Tibial artery (tissue), 4 donors: Measurements from ENCODE around the gene STMN3.

Experiments
- DNase-seq, 2 donors: peaks; one replicate each; pipeline ENCODE4 v3.0.0-alpha.2; 2019
- H3K27ac ChIP-seq, 2 donors: fragments of 200-600 bp; sonication (generic) in 1 of 2; 1 replicate in 1 of 2; 2 replicates in 1 of 2; pipeline ENCODE4 v1.5.1; 2018 to 2019; ENCODE audit warnings: mild to moderate bottlenecking in 1 of 2
- H3K27me3 ChIP-seq, 2 donors: fragments of 200-600 bp; sonication (generic) in 1 of 2; one replicate each; pipeline versions ENCODE4 v1.5.1 to v1.6.0; 2016 to 2019
- H3K36me3 ChIP-seq, 3 donors: fragments of 200-600 bp; sonication (generic) in 2 of 3; one replicate each; pipeline ENCODE4 v1.5.1; 2016 to 2019; ENCODE audit warnings: mild to moderate bottlenecking in 2 of 3
- H3K4me1 ChIP-seq, 4 donors: fragments of 200-600 bp; sonication (generic) in 2 of 4; 1 replicate in 3 of 4; 2 replicates in 1 of 4; pipeline ENCODE4 v1.5.1; 2016 to 2019
- H3K4me3 ChIP-seq, 2 donors: fragments of 200-600 bp; sonication (generic) in 1 of 2; 1 replicate in 1 of 2; 2 replicates in 1 of 2; pipeline ENCODE4 v1.5.1; 2018 to 2019; ENCODE audit warnings: mild to moderate bottlenecking in 2 of 2
- H3K9me3 ChIP-seq, 3 donors: fragments of 200-600 bp; sonication (generic) in 1 of 3; one replicate each; pipeline ENCODE4 v1.5.1; 2016 to 2019
- intact Hi-C: fragments of 100-400 bp; cut with DNase I; formaldehyde crosslinking; loops from one replicate; pipeline ENCODE4 v1.15.0; 2023; ENCODE audit warnings: low total_unique reads
- TF ChIP-seq, protein P1 (sequence below), 2 experiments: fragments of 200-600 bp in 1 of 2; fragments of 450-650 bp in 1 of 2; IDR thresholded peaks; one replicate each; pipeline ENCODE4 v1.5.1; 2017 to 2019; ENCODE audit warnings: antibody characterized with exemption in 2 of 2, mild to moderate bottlenecking in 1 of 2, moderate library complexity in 1 of 2

The STMN3 gene

DNA sequence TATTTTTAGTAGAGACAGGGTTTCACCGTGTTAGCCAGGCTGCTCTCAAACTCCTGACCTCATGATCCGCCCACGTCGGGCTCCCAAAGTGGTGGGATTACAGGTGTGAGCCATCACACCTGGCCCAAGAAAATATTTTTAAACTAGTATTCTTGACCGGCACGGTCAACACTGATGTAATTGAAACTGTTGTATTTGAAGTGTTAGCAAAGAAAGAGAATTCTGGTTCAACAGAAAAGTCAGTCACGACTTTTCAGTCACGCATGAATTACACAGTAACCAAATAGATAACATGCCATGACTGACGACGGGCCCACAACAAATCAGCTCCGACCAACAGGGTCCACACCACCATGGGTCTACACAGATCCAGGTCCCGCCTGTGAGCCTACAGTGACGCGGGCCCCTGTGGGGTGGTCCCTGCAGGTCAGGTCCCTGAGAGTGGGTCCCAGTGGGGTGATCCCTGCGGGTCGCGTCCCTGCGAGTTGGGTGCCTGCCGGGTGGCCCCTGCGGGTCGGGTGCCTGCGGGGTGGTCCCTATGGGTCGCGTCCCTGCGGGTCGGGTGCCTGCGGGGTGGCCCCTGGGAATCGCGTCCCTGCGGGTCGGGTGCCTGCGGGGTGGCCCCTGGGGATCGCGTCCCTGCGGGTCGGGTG is 27.3 kb downstream of the STMN3 start:
- intact Hi-C loops, result loop anchor here (5.0 to 10.0 kb wide), 3 partner anchors 81 to 239 kb away; partner anchors contain the start of genes ABHD16B, ARFRP1, TPD52L2 and ZGPAT
- DNase-seq, result peak in 1 of 2 donors; percentile 73

DNA sequence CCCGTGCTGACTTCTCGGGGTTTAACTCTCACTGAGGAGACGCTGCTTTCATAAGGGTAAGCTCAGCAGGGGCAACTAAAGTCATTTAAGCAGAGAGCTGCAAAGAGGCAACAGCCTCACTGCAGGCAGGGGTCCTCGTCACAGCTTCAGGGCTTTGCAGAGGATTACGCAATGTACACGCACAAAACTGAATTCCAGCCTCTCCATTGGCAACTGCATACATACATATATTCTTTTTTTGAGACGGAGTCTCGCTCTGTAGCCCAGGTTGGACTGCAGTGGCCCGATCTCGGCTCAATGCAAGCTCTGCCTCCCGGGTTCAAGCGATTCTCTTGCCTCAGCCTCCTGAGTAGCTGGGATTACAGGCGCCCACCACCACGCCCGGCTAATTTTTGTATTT is 28.7 kb downstream of the STMN3 start:
- peaks cover 0 to 2% (median 0%) of the 10 kb centered on the region in 3 donors for H3K36me3 ChIP-seq
- no peak for DNase-seq
- H3K27ac ChIP-seq, result no peak overlapping the region
- TF ChIP-seq, protein P1, sequence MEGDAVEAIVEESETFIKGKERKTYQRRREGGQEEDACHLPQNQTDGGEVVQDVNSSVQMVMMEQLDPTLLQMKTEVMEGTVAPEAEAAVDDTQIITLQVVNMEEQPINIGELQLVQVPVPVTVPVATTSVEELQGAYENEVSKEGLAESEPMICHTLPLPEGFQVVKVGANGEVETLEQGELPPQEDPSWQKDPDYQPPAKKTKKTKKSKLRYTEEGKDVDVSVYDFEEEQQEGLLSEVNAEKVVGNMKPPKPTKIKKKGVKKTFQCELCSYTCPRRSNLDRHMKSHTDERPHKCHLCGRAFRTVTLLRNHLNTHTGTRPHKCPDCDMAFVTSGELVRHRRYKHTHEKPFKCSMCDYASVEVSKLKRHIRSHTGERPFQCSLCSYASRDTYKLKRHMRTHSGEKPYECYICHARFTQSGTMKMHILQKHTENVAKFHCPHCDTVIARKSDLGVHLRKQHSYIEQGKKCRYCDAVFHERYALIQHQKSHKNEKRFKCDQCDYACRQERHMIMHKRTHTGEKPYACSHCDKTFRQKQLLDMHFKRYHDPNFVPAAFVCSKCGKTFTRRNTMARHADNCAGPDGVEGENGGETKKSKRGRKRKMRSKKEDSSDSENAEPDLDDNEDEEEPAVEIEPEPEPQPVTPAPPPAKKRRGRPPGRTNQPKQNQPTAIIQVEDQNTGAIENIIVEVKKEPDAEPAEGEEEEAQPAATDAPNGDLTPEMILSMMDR (IDR thresholded peaks at IDR 0.05), result no peak
- no peaks in the 10 kb centered on the region for H3K27me3 ChIP-seq
- no peak overlapping the region for H3K4me3 ChIP-seq
- H3K9me3 ChIP-seq, result no peaks in the 10 kb centered on the region
- intact Hi-C loops, result loop anchor here (10.0 kb wide), 2 partner anchors 120 to 240 kb away; partner anchors contain the start of genes ABHD16B and TPD52L2
- peaks cover 0 to 27% (median 20%) of the 10 kb centered on the region in 4 donors for H3K4me1 ChIP-seq

More for the DNA sequence above, 27.3 kb downstream of the STMN3 start:
- no peaks in the 10 kb centered on the region for H3K36me3 ChIP-seq
- H3K9me3 ChIP-seq, result no peaks in the 10 kb centered on the region
- TF ChIP-seq, protein P1 (IDR thresholded peaks at IDR 0.05), result no peak
- no peaks in the 10 kb centered on the region for H3K27me3 ChIP-seq
- H3K4me1 ChIP-seq, result peaks cover 0 to 27% (median 20%) of the 10 kb centered on the region in 4 donors
- peak overlapping the region; percentile 74 to 75 for H3K4me3 ChIP-seq
- H3K27ac ChIP-seq, result peak overlapping the region; percentile 93 to 97

DNA sequence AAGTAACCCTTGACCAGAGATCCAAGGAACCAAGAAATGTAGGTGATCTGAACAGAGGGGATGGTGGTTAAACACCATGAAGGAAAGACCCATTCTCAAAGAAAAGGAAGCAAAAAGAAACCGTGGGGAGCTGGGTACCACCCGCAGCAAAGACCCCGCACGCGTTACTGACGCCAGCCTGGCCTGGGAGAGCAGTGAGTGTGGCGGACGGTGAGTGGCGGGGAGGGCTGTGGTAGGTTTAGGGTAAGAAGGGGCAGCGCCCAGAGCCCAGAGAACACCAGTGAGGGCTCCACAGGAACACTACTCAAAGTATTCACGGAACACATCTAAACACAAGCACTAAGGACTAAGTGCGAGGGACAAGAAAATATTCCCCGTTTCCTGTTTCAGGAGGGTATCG is 30.5 kb downstream of the STMN3 start:
- Histone ChIP-seq H3K4me3 (no peak overlapping the region), H3K9me3 (no peaks in the 10 kb centered on the region), H3K27ac (no peak overlapping the region), H3K27me3 (no peaks in the 10 kb centered on the region), H3K36me3 (peaks cover 14 to 20% (median 16%) of the 10 kb centered on the region in 3 donors), H3K4me1 (peaks cover 0 to 15% (median 11%) of the 10 kb centered on the region in 4 donors)
- DNase-seq, result no peak
- intact Hi-C loops, result loop anchor here (10.0 kb wide), 2 partner anchors 122 to 242 kb away; partner anchors contain the start of genes ABHD16B and TPD52L2
- TF ChIP-seq, protein P1 (IDR thresholded peaks at IDR 0.05), result no peak

DNA sequence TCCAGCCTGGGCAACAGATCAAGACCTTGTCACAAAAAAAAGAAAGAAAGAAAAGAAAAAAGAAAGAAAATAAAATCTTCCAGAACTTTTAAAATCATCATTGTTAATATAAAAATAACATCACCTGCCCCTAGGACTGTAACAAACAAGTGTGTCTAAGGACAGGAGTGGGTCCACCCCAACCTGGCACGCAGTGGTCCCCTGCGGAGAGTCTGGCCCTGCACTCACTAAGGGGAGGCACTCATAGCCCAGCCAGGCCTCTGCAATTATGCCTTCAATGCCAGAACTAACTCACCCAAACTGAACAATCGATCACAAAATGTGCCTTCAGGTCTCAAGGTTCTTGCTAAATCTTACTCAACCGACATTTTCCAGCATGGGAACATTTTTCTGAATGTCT is 31.1 kb downstream of the STMN3 start:
- no peak overlapping the region for H3K27ac ChIP-seq
- H3K4me3 ChIP-seq, result no peak overlapping the region
- peaks cover 0 to 12% (median 7%) of the 10 kb centered on the region in 4 donors for H3K4me1 ChIP-seq
- no peaks in the 10 kb centered on the region for H3K9me3 ChIP-seq
- H3K36me3 ChIP-seq, result peaks cover 20 to 26% (median 22%) of the 10 kb centered on the region in 3 donors
- no peaks in the 10 kb centered on the region for H3K27me3 ChIP-seq
- TF ChIP-seq, protein P1 (IDR thresholded peaks at IDR 0.05), result no peak
- intact Hi-C loops, result loop anchor here (10.0 kb wide), 2 partner anchors 123 to 243 kb away; partner anchors contain the start of genes ABHD16B and TPD52L2
- DNase-seq, result no peak

DNA sequence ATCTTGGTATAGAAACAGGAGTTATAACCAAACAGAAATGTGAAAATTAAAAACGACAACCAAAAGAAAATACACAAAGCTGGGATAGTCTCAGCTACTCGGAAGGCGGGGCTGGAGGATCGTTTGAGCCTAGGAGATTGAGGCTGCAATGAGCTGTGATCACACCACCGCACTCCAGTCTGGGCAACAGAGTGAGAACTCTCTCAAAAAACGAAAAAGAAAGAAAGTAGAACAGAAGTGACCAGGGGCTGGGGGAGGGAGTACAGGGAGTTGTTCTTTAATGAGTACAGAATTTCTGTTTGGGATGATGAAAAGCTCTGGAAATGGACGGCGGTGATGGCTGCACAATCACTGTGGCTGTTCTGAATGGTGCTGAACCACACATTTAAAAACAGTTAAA is 32.2 kb downstream of the STMN3 start:
- Histone ChIP-seq H3K4me1 (peaks cover 0 to 10% (median 6%) of the 10 kb centered on the region in 4 donors), H3K4me3 (no peak overlapping the region), H3K9me3 (no peaks in the 10 kb centered on the region), H3K27me3 (no peaks in the 10 kb centered on the region), H3K27ac (no peak overlapping the region), H3K36me3 (peaks cover 26 to 37% (median 33%) of the 10 kb centered on the region in 3 donors)
- intact Hi-C loops, result loop anchor here (10.0 kb wide), 2 partner anchors 124 to 244 kb away; partner anchors contain the start of genes ABHD16B and TPD52L2
- no peak for DNase-seq
- TF ChIP-seq, protein P1 (IDR thresholded peaks at IDR 0.05), result no peak
